ENCODE data around the gene BMPR2.

The BMPR2 gene

GRCh38 chr2:202376460-202377206 lies 506 bp downstream of the BMPR2 start:
- peaks cover 62% of the 10 kb centered on the region for H3K79me2 ChIP-seq (ENCODE audit: insufficient read depth, low read length)
- no peaks in the 10 kb centered on the region for H3K27me3 ChIP-seq (ENCODE audit: insufficient read depth, low read length, poor library complexity, severe bottlenecking)

GRCh38 chr2:202377207-202377761 lies 1.2 kb downstream of the BMPR2 start:
- Histone ChIP-seq H3F3A (ENCODE audit: low read depth) (0 out of 2 replicates have a peak, but pooled peaks cover 3% of the 10 kb centered on the region), H3K4me1 (ENCODE audit: insufficient read depth, low read length, poor library complexity, severe bottlenecking) (peaks cover 31% of the 10 kb centered on the region), H3K4me2 (ENCODE audit: low read depth, low read length, poor library complexity, severe bottlenecking) (peak overlapping the region; percentile 79), H3K36me3 (ENCODE audit: insufficient read depth, low read length) (no peaks in the 10 kb centered on the region), H3K79me2 (ENCODE audit: insufficient read depth, low read length) (peaks cover 68% of the 10 kb centered on the region), H3K9me2 (replicated peaks; ENCODE audit: low read depth, low read length) (no peaks in the 10 kb centered on the region), H4K20me1 (ENCODE audit: insufficient read depth, low read length, poor library complexity, severe bottlenecking) (peaks cover 37% of the 10 kb centered on the region), H3K9me3 (ENCODE audit: insufficient read depth, low read depth, low read length) (no peaks in the 10 kb centered on the region), H3K9ac (ENCODE audit: low read depth, low read length, poor library complexity, severe bottlenecking) (peak overlapping the region; percentile 81), H2AFZ (ENCODE audit: low read length) (peak overlapping the region; percentile 97), H3K4me3 (ENCODE audit: low read length, poor library complexity, severe bottlenecking) (peak overlapping the region; percentile 99), H3K27me3 (ENCODE audit: insufficient read depth, low read length, poor library complexity, severe bottlenecking) (no peaks in the 10 kb centered on the region)
- TF ChIP-seq EZH2phosphoT487 (IDR thresholded peaks at IDR 0.05; ENCODE audit: borderline replicate concordance) (no peak), CTCF (conservative IDR thresholded peaks at IDR 0.05; ENCODE audit: low read length) (no peak)

More at GRCh38 chr2:202376460-202377206, 506 bp downstream of the BMPR2 start:
- peak overlapping the region; percentile 99 for H3K4me3 ChIP-seq (ENCODE audit: low read length, poor library complexity, severe bottlenecking)
- H3K9me2 ChIP-seq (replicated peaks; ENCODE audit: low read depth, low read length), result no peaks in the 10 kb centered on the region
- peak overlapping the region; percentile 97 for H2AFZ ChIP-seq (ENCODE audit: low read length)
- H3K9me3 ChIP-seq (ENCODE audit: insufficient read depth, low read depth, low read length), result no peaks in the 10 kb centered on the region
- peak overlapping the region; percentile 79 for H3K4me2 ChIP-seq (ENCODE audit: low read depth, low read length, poor library complexity, severe bottlenecking)
- peak overlapping the region; percentile 81 for H3K9ac ChIP-seq (ENCODE audit: low read depth, low read length, poor library complexity, severe bottlenecking)
- peaks cover 34% of the 10 kb centered on the region for H4K20me1 ChIP-seq (ENCODE audit: insufficient read depth, low read length, poor library complexity, severe bottlenecking)
- H3K4me1 ChIP-seq (ENCODE audit: insufficient read depth, low read length, poor library complexity, severe bottlenecking), result peaks cover 30% of the 10 kb centered on the region
- 0 out of 2 replicates have a peak, but pooled peaks cover 3% of the 10 kb centered on the region for H3F3A ChIP-seq (ENCODE audit: low read depth)
- no peak for TF ChIP-seq EZH2phosphoT487 (IDR thresholded peaks at IDR 0.05; ENCODE audit: borderline replicate concordance)
- no peak for TF ChIP-seq CTCF (conservative IDR thresholded peaks at IDR 0.05; ENCODE audit: low read length)
- no peaks in the 10 kb centered on the region for H3K36me3 ChIP-seq (ENCODE audit: insufficient read depth, low read length)

GRCh38 chr2:202378001-202378400 lies 1.9 kb downstream of the BMPR2 start:
- Histone ChIP-seq H3K79me2 (ENCODE audit: insufficient read depth, low read length) (peaks cover 76% of the 10 kb centered on the region), H3K27me3 (ENCODE audit: insufficient read depth, low read length, poor library complexity, severe bottlenecking) (no peaks in the 10 kb centered on the region)
- TF ChIP-seq EZH2phosphoT487 (IDR thresholded peaks at IDR 0.05; ENCODE audit: borderline replicate concordance) (no peak), CTCF (conservative IDR thresholded peaks at IDR 0.05; ENCODE audit: low read length) (no peak)

More at GRCh38 chr2:202378001-202378400, 1.9 kb downstream of the BMPR2 start:
- Histone ChIP-seq H4K20me1 (ENCODE audit: insufficient read depth, low read length, poor library complexity, severe bottlenecking) (peaks cover 37% of the 10 kb centered on the region), H3K4me1 (ENCODE audit: insufficient read depth, low read length, poor library complexity, severe bottlenecking) (peaks cover 37% of the 10 kb centered on the region), H3K36me3 (ENCODE audit: insufficient read depth, low read length) (no peaks in the 10 kb centered on the region), H3K9me3 (ENCODE audit: insufficient read depth, low read depth, low read length) (no peaks in the 10 kb centered on the region), H3K9ac (ENCODE audit: low read depth, low read length, poor library complexity, severe bottlenecking) (peak overlapping the region; percentile 81), H3K4me3 (ENCODE audit: low read length, poor library complexity, severe bottlenecking) (peak overlapping the region; percentile 99), H3K9me2 (replicated peaks; ENCODE audit: low read depth, low read length) (no peaks in the 10 kb centered on the region), H3K4me2 (ENCODE audit: low read depth, low read length, poor library complexity, severe bottlenecking) (peak overlapping the region; percentile 79), H2AFZ (ENCODE audit: low read length) (no peak overlapping the region), H3F3A (ENCODE audit: low read depth) (0 out of 2 replicates have a peak, but pooled peaks cover 3% of the 10 kb centered on the region)

Measured in Loucy (cell line).